H1 (cell line): ENCODE data around the gene TMEM131L. TPM values are rescaled to one million over a fixed set of nuclear protein-coding genes. Genes with fewer than 3 reads are reported as not detected.

Experiments used
- POU5F1 ChIP-seq: IDR thresholded peaks from 2 replicates; pipeline ENCODE4 v1.6.1; 2011; ENCODE audit warnings: low read depth, mild to moderate bottlenecking, low read length, moderate library complexity
- RFX5 ChIP-seq: IDR thresholded peaks from 2 replicates; pipeline ENCODE4 v1.6.1; 2011; ENCODE audit warnings: low read depth, low read length, improper control_type of control experiment, borderline replicate concordance
- SP1 ChIP-seq: IDR thresholded peaks from 2 replicates; pipeline ENCODE4 v1.6.1; 2011; ENCODE audit warnings: low read depth, low read length
- polyA plus RNA-seq, 7 experiments: library from polyadenylated mRNA; depleted of rRNA in 3 of 7; stranded (reverse) in 5 of 7; unstranded in 2 of 7; fragments of >200 nt in 5 of 7; fragments of 200-250 nt in 2 of 7; gene quantifications; 1 replicate in 5 of 7; 2 replicates in 1 of 7; 4 replicates in 1 of 7; pipeline versions ENCODE4 v1.2.1 to v1.2.3, GENCODE V29; 2011 to 2013; ENCODE audit warnings: missing spikeins in 2 of 7, mixed read lengths in 2 of 7
- total RNA-seq: library from RNA; stranded (reverse); fragmentation: NEBNext Ultra II Directional; extraction: Animal tissue kit (Norgen Biotek cat#: 25700); gene quantifications from 2 replicates; pipeline ENCODE4 v1.2.1, GENCODE V29; 2021
- TF ChIP-seq, protein P1 (sequence below): IDR thresholded peaks from 2 replicates; pipeline ENCODE4 v1.6.1; 2012; ENCODE audit warnings: inconsistent platforms

The TMEM131L gene
- total and polyA plus RNA-seq, 2 of the 8 experiments (the other 6 are each of a cell fraction or from before 2014, with no cell fraction given) = 14.3 to 26.1 TPM

DNA sequence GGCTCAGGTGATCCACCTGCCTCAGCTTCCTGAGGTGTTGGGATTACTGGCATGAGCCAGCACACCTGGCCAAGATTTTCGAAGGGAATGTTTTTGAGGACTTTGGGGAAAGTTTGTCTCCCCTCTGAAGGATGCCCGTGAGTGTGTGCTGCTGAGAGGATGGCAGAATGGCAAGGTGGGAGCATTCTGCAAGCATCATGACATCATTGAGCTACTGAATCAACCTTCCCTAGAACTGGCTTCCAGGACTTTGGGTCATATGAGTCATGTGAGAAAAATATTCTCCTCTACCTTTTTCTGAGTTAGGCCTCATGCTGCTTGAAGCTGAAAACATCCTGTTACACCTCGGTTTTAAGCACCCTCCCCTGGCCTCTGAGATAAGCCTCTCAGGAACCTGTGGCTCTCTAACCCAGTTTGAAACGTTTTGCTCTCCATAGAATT is 31.0 kb downstream of the TMEM131L start (continued):
- TF ChIP-seq POU5F1 (no peak), RFX5 (no peak), SP1 (no peak)
- TF ChIP-seq, protein P1, sequence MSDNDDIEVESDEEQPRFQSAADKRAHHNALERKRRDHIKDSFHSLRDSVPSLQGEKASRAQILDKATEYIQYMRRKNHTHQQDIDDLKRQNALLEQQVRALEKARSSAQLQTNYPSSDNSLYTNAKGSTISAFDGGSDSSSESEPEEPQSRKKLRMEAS = no peak
